GM18951 (cell line): ENCODE measurements around the gene C5AR1.

Experiments used
- POLR2A ChIP-seq: IDR thresholded peaks from 4 replicates; pipeline ENCODE4 v1.6.1; 2011; ENCODE audit warnings: mild to moderate bottlenecking; ENCODE audit not compliant: insufficient read length, insufficient read depth; ENCODE audit errors: extremely low read depth
- in situ Hi-C: fragments of 300-500 bp; cut with MboI; formaldehyde crosslinking; loops from one replicate; pipeline ENCODE4 v1.12.0; 2022; ENCODE audit warnings: low sequenced_read_pairs, mixed read lengths, inconsistent platforms; ENCODE audit not compliant: unreplicated experiment

Gene C5AR1

GRCh38 chr19:47306303-47306702, 3.4 kb upstream of the C5AR1 start:
- no peak for TF ChIP-seq POLR2A
- in situ Hi-C loops = no loop called here

DNA sequence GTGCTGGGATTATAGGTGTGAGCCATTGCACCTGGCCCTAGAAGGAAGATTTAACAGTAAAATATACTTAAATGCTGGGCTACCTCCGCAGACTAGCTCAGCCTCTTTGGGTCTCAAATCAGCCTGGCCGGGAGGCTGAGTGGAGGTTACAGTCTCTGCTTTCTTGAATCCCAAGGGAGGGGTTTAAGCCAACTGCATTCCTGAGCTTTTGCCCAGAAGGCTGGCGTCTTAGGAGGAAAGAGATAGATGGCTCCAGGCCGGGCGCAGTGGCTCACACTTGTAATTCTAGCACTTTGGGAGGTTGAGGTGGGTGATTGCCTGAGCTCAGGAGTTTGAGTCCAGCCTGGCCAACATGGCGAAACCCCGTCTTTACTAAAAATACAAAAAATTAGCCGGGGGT, 623 bp upstream of the C5AR1 start:
- in situ Hi-C loops = no loop called here
- no peak for TF ChIP-seq POLR2A

DNA sequence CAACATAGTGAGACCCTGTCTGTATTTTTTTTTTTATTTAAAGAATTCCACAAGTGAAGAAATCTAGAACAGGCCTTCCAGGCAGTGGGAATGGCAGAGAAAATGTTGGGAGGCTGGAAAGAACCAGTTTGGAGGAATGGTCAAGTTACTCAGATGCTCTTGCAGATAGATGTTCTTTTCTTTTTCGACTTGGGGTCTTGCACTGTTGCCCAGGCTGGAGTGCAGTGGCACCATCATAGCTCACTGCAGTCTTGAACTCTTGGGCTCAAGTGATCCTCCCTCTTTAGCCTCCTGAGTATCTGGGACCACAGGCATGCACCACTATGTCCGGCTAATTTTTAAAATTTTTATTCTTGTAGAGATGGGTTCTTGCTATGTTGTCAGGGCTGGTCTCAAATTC, 662 bp downstream of the C5AR1 start:
- no peak for TF ChIP-seq POLR2A
- in situ Hi-C loops = no loop called here

DNA sequence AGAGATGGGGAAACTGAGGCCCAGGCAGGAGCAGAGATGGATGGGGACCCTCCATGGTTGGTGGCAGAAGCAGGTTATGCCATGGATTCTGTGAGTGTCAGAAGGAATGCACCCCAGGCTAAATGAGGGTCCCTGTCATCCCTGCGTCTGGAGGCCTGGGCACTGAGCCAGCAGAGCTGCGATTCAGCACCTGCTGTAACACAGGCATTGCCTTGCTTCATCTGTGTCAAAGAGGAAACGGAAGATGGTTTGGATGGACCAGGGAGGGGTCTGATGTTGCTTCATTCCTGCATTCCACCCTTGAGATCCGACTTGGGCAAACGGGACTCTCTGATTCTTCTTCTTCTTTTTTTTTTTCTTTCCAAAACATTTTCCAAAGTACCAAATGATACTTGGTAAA, 1.2 kb downstream of the C5AR1 start:
- TF ChIP-seq POLR2A = no peak
- in situ Hi-C loops = no loop called here

GRCh38 chr19:47312366-47313006, 2.8 kb downstream of the C5AR1 start:
- in situ Hi-C loops = no loop called here
- TF ChIP-seq POLR2A = no peak

DNA sequence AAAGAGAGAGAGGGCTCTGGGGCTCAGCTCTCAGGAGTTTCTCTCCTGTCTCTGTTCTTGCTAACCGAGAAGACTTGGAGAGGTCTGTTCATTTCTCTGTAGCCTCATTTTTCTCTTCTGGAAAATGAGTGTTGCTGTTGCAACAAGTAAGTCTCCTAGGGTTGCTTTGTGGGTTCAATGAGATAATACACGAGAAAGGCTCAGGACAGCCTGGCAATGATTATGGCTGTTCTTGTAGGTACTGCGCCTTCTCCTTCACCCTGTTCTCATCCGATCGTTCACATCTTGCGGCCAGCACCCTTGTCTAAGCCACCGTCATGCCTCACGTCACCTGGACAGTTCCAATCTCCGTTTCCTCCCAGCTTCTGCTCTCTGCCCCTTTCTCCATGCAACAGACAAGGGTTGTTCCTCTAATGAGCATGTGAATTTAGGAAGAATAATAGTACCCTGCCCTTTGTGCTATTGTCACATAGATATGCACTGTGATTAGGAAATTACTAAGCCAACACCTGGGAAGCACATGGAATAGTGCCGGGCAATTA, 4.2 kb downstream of the C5AR1 start:
- in situ Hi-C loops = no loop called here
- TF ChIP-seq POLR2A = no peak

- no peak for TF ChIP-seq POLR2A
Measured at GRCh38 chr19:47315125-47315821, 5.6 kb downstream of the C5AR1 start.

DNA sequence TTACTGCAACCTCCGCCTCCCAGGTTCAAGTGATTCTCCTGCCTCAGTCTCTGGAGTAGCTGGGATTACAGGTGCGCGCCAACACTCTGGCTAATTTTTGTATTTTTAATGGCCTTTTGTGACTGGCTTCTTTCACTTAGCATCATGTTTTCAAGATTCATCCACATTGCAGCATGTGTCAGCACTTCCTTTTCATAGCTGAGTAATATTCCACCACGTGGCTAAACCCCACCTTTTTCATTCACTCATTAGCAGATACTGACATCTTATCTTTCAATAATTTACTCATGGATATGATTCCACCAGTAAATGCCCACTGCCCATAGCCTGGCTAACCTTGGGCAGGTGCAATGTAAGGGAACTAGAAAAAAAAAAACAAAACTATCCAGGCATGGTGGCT, 6.9 kb downstream of the C5AR1 start:
- no peak for TF ChIP-seq POLR2A
- in situ Hi-C loops = no loop called here

More at GRCh38 chr19:47315125-47315821, 5.6 kb downstream of the C5AR1 start:
- in situ Hi-C loops = no loop called here

- no peak for TF ChIP-seq POLR2A
- in situ Hi-C loops = no loop called here
Measured at GRCh38 chr19:47319923-47320871, 10.5 kb downstream of the C5AR1 start.

- no peak for TF ChIP-seq POLR2A
- in situ Hi-C loops = no loop called here
Measured at GRCh38 chr19:47321630-47322029, 12.0 kb downstream of the C5AR1 start.

DNA sequence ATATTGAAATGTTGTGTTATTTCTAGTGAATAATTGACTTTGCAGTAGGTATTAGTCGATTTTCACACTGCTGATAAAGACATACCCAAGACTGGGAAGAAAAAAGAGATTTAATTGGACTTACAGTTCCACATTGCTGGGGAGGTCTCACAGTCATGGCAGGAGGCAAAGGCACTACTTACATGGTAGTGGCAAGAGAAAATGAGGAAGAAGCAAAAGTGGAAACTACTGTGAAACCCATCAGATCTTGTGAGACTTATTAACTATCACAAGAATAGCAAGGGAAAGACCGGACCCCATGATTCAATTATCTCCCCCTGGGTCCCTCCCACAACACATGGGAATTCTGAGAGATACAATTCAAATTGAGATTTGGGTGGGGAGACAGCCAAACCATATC, 12.4 kb downstream of the C5AR1 start:
- no peak for TF ChIP-seq POLR2A
- in situ Hi-C loops = no loop called here

- no peak for TF ChIP-seq POLR2A
- in situ Hi-C loops = no loop called here
Measured at GRCh38 chr19:47323409-47323808, 13.7 kb downstream of the C5AR1 start.

DNA sequence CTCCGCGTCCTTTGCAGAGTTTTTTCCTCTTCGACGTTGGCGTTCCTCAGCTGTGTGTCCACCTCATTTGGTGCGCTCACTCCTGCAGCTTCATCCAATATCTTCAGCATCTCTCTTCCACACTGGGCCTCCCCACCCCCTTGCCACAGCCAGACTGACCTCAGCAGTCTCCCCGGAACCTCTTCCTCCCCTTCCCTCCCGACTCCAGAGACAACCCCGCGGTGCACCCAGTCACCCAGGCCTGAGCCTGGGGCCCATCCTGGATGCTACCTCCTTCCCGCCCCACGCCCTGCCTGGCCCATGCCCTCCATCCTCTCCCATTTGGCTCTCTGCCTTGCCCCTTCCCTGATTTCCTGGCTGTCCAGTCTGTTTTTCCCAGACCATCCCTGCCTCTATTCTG, 14.2 kb downstream of the C5AR1 start:
- no peak for TF ChIP-seq POLR2A
- in situ Hi-C loops = no loop called here
